HG03575 (cell line): ENCODE measurements around the gene PLEKHB1.

Source experiments
- ATAC-seq: cut with Tn5 transposase; IDR thresholded peaks from one replicate; pipeline ENCODE4 v1.9.1; 2021; ENCODE audit not compliant: unreplicated experiment, insufficient number of reproducible peaks, low FRiP score; ENCODE audit errors: extremely low read depth

Gene PLEKHB1

DNA sequence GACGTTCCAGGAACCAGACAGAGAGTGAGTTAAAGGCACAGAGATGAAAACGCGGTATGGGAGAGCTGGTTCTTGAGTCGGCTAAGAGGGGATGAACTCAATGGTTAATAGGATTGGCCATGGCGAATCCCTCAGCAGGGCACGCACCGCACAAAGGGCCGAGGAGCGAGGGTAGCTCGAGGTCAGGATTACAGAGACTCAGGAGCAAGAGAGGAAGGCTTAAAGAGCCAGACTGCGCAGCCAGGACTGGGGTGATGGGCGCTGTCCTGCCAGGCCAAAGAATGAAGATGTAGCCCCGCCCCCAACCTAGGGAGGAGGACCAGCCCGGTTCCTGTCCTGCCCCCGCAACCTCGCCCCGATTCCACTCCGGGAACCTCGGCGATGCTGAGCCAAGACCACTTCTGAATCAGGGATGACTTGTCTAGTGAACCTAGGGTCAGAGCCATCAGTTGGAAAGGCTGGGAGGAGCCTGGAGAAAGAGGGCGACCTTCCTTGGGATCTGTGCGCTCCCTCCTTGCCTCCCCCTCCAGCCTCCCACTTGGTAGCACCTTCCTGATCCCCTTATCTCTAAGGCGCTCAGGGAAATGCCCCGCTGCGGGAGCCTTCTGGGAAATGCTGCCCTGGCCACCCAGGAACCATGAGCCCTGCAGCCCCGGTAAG, at the start of gene PLEKHB1:
TSS of gene PLEKHB1 (plus strand) at position 610 of the 660 bp plus-strand sequence. CDS start at position 638, 28 bp downstream.
- ATAC-seq, result no peak

DNA sequence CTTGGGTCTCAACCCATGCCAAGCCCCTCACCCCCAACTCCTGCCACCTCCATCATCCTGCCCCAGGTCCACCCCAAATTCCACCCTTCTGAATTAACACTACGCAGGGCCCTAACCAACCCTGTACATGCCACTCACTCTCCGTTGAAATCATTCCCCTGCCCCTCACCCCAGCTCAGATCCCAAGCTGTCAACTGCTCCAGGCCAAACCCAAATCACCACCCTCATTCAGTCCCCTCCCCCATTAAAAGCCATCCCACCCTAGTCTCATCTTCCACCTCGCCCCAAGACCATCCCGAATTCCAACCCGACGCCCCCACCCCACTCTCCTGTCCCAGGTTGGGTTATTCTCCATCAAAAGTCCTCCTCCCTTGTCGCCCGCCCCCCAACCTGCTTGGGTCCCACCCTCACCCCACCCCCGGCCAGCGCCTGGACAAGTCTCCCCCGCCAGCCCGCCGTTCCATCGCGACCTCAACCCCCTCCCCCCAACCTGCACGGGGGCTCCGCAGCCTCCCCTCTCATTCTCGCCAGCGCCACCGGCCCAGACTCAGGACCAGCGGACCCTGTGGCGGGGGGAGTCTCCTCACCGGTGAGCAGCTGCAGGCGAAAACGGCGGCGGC, 48.9 kb upstream of the PLEKHB1 start:
- ATAC-seq, result no peak

GRCh38 chr11:73597956-73598718, 48.2 kb upstream of the PLEKHB1 start, which contains the start of gene FAM168A:
Gene FAM168A (minus strand): TSS chr11:73598112. CDS start chr11:73468474, 129,638 bp downstream.
- ATAC-seq, result no peak

- ATAC-seq, result no peak
These were observed 47.5 kb upstream of the PLEKHB1 start for GRCh38 chr11:73598719-73599379.

- no peak for ATAC-seq
These were observed 33.7 kb upstream of the PLEKHB1 start for GRCh38 chr11:73612601-73613140.

DNA sequence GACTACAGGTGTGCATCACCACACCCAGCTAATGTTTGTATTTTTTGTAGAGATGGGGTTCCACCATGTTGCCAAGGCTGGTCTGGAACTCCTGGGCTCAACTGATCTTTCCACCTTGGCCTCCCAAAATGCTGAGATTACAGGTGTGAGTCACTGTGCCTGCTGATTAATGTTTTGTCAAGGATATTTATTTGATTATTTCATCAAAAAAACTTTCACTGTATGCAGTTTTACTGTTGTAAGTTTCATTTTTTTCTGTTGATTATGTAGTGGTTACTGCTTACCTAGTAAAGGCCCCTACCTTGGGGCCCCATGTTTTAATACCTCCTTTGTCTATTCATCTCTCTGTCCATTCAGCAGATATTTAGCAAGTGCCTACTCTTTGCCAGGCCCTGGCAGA, 31.8 kb upstream of the PLEKHB1 start:
- ATAC-seq, result no peak

GRCh38 chr11:73622926-73623593, 23.3 kb upstream of the PLEKHB1 start:
- ATAC-seq, result no peak

GRCh38 chr11:73623686-73624085, 22.7 kb upstream of the PLEKHB1 start:
- ATAC-seq, result no peak

DNA sequence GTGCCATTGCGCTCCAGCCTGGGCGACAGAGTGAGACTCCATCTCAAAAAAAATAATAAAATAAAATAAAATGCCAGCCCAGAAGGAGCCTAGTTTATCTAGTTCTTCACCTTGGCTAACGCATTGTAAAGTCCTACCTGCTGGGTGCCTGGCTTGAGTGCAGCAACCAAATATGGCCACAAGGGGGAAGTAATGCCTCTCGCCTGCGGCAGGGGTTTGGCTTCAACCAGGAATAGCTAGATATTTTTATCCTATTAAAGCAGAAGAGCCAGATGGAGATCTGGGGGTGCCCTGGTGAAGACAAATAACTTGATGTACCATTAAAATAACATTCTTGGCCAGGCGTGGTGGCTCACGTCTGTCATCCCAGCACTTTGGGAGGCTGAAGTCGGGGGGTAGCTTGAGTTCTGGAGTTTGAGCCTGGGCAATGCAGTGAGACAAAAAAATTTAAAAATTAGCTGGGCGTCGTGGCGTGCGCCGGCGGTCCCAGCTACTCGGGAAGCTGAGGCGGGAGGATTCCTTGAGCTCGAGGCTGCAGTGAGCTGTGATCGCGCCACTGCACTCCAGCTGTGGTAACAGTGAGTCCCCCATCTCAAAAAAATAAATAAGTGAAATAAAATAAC, 20.6 kb upstream of the PLEKHB1 start:
- no peak for ATAC-seq

GRCh38 chr11:73629907-73630306, 16.5 kb upstream of the PLEKHB1 start:
- ATAC-seq, result no peak

DNA sequence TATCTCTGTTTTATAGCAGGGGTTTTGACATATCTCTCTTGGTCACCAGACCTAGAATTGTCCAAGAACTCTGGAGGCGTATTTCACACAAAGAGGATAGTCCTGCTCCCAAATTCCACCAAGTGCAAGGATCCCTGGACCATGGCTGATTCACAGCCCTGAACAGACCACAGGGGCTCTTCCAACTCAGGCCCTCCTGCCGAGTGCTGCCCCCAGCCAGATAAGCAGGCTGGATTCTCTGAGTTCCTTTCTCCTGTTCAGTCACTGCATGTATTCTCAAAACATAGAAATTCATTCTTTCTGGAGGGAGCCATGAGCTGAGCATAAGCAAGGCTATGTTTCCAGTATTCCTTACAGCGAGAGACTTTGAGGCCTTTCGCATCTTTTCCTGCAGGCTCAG, 13.4 kb upstream of the PLEKHB1 start:
- no peak for ATAC-seq

DNA sequence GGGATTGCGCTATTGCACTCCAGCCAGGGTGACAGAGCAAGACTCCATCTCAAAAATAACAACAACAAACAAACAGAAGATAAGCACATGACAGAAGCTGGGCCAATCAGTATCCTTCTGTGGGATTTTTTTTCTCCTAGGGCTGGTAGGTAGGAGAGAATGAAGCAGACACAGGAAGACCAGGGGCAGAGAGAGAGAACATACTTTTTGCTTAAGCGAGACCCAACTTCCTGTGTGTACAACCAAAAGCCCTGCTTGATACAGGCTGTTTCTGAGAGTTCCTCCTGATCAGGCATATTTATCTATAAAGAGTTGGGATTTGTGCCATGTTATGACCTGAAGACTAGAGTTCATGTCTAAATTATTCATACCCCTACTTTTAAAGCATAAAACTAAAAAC, 12.4 kb upstream of the PLEKHB1 start:
- ATAC-seq, result no peak

DNA sequence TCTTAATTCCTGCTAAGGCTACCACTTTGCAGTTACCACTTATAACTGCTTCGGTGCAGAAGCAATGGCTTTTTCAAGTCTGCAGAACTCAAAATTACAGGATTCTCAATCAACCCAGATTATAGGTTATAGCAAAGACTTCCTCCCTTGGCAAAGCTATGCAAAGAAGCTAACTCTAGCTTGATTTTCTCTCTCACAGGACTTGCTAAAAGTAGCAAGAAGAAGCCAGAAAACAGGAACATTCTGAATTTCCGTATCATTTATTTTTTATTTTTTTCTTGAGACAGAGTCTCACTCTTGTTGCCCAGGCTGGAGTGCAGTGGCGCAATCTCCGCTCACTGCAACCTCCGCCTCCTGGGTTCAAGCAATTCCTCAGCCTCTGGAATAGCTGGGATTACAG, 10.7 kb upstream of the PLEKHB1 start:
- no peak for ATAC-seq

DNA sequence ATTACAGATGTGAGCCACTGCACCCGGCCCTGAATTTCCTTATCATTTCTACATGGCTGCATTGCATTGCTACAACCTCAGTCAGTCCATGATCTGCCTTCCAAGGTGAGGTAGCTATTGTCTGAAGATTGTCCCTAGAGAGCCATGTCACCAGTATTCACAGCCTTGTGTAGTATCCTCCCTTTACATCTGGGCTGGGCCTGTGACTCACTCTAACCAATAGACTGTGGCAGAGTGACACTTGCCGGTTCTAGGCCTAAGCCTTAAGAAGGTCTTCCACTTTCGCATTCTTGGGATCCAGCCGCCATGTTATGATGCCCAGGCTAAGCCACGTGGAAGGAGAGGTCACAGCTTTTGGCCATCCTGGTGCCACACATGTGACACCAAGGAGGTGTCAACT, 10.1 kb upstream of the PLEKHB1 start:
- no peak for ATAC-seq

DNA sequence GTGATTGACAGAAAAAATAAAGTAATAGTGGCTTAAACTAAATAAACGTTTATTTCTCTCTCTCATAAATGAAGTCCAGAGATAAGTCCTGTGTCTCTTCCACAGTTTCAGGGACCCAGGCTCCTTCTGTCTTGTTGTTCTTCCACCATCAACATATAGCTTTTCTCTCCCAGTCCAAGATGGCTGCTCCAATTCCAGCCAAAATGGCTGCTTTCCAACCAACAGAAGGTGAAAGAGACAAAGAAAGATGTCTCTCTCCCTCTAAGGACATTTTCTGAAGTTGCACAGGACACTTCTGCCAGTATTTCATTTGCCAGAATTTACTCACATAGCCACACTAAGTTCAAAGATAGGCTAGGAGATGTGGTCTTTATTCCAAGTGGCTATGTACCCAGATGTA, 9.4 kb upstream of the PLEKHB1 start:
- no peak for ATAC-seq

GRCh38 chr11:73640592-73640991, 5.8 kb upstream of the PLEKHB1 start:
- no peak for ATAC-seq

DNA sequence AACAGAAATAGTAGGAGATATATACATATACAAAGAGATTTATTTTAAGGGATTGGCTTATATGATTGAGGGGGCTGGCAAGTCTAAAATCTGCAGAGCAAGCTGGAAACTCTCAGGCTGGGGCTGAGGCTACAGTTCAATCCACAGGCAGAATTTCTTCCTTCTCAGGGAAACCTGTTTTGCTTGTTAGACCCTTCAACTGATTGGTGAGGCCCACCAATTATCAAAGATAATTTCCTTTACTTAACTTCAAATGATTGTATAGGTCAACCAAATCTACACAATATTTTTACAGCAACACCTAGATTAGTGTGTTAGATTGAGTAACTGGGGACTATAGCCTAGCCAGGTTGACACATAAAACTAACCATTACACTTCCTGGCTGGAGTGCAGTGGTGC, 4.7 kb upstream of the PLEKHB1 start:
- ATAC-seq, result no peak

- ATAC-seq, result no peak
These were observed 1.0 kb upstream of the PLEKHB1 start for GRCh38 chr11:73645121-73645969.
